ENCODE data around the gene FCRLB. TPM values are rescaled to one million over a fixed set of nuclear protein-coding genes. Genes with fewer than 3 reads are reported as not detected.

FCRLB gene
- total and polyA plus RNA-seq, 2 donors (not counting 3 experiments of a cell fraction or from before 2014, with no cell fraction given): 0.62 TPM

- BruUV-seq (replicated peaks): no TSS peak
- DNase-seq (ENCODE audit: low read depth, low spot score) (no peak), FAIRE-seq (no peak)
- Histone ChIP-seq H3K9ac (replicated peaks; ENCODE audit: extremely low read depth, insufficient read depth, low read length) (no peak overlapping the region), H3K79me2 (ENCODE audit: control insufficient read depth, insufficient read depth, low read length) (no peaks in the 10 kb centered on the region), H2AFZ (ENCODE audit: low read depth, low read length) (no peak overlapping the region), H3K27ac (ENCODE audit: insufficient read depth, low read depth, low read length) (no peak overlapping the region), H3K27me3 (ENCODE audit: control insufficient read depth in 2 of 2, insufficient read depth in 2 of 2, low read length in 2 of 2) (peaks cover 14 to 29% of the 10 kb centered on the region in 2 experiments), H4K20me1 (replicated peaks; ENCODE audit: control insufficient read depth, extremely low read depth, insufficient read depth, low read length) (no peaks in the 10 kb centered on the region), H3K4me3 (replicated peaks in 1 of 3; ENCODE audit: insufficient read depth in 1 of 3, low read depth in 1 of 3, low read length in 3 of 3) (no peak overlapping the region), H3K4me2 (ENCODE audit: insufficient read depth, low read length) (no peak overlapping the region), H3K4me1 (ENCODE audit: control insufficient read depth, extremely low read depth, insufficient read depth, low read length) (no peaks in the 10 kb centered on the region), H3K9me3 (replicated peaks; ENCODE audit: control insufficient read depth, insufficient read depth, low read length) (no peaks in the 10 kb centered on the region), H3K9me1 (replicated peaks; ENCODE audit: control insufficient read depth, extremely low read depth, insufficient read depth, low read length) (no peaks in the 10 kb centered on the region), H3K36me3 (ENCODE audit: control insufficient read depth in 2 of 2, extremely low read depth in 1 of 2, insufficient read depth in 2 of 2, low read length in 2 of 2) (no peaks in the 10 kb centered on the region)
- POLR2A ChIA-PET: no interaction called here
- CTCF ChIA-PET: interaction anchor here (0.6 to 1.7 kb wide), 2 partner anchors 59 to 196 kb away, joined by 4 to 9 read pairs; no protein-coding TSS in a partner anchor
- intact Hi-C loops (cut with micrococcal nuclease) (no loop called here), dilution Hi-C loops (cut with MboI; ENCODE audit: extremely low pct_ligation_motif_present, low sequenced_read_pairs) (no loop called here)
- no peak for TF ChIP-seq GATA2 (IDR thresholded peaks at IDR 0.05; ENCODE audit: insufficient read depth, insufficient read length, low read depth, low read length)
Measured at GRCh38 chr1:161681879-161682278, 39.5 kb upstream of the FCRLB start.

GRCh38 chr1:161688946-161689345, 32.4 kb upstream of the FCRLB start:
- H3K79me2 ChIP-seq (ENCODE audit: control insufficient read depth, insufficient read depth, low read length): no peaks in the 10 kb centered on the region
- TF ChIP-seq CTCF (IDR thresholded peaks at IDR 0.05; ENCODE audit: extremely low read depth in 1 of 2, insufficient read depth in 1 of 2, low read depth in 1 of 2, low read length in 2 of 2) (no peak), JUN (IDR thresholded peaks at IDR 0.05; ENCODE audit: borderline replicate concordance, insufficient read depth, insufficient read length, low read depth) (no peak), FOS (IDR thresholded peaks at IDR 0.05; ENCODE audit: borderline replicate concordance, insufficient read depth, low read length) (no peak), MYC (IDR thresholded peaks at IDR 0.05; ENCODE audit: low read depth, low read length) (no peak), MAX (IDR thresholded peaks at IDR 0.05; ENCODE audit: insufficient read depth, insufficient read length) (no peak), POLR2A (IDR thresholded peaks at IDR 0.05; ENCODE audit: low read depth, low read length) (no peak), POLR2AphosphoS5 (IDR thresholded peaks at IDR 0.05; ENCODE audit: insufficient read depth, low read depth, low read length) (no peak), GATA2 (IDR thresholded peaks at IDR 0.05; ENCODE audit: insufficient read depth, insufficient read length, low read depth, low read length) (no peak), EZH2 (IDR thresholded peaks at IDR 0.05; ENCODE audit: borderline replicate concordance, low read depth, low read length, severe bottlenecking) (no peak)
- H2AFZ ChIP-seq (ENCODE audit: low read depth, low read length): no peak overlapping the region
- FAIRE-seq: no peak
- H3K36me3 ChIP-seq (ENCODE audit: control insufficient read depth in 2 of 2, extremely low read depth in 1 of 2, insufficient read depth in 2 of 2, low read length in 2 of 2): no peaks in the 10 kb centered on the region
- no peaks in the 10 kb centered on the region for H3K9me3 ChIP-seq (replicated peaks; ENCODE audit: control insufficient read depth, insufficient read depth, low read length)
- ChIA-PET POLR2A (no interaction called here), CTCF (no interaction called here)
- dilution Hi-C loops (cut with MboI; ENCODE audit: extremely low pct_ligation_motif_present, low sequenced_read_pairs) (no loop called here), intact Hi-C loops (cut with micrococcal nuclease) (no loop called here)
- no peaks in the 10 kb centered on the region for H4K20me1 ChIP-seq (replicated peaks; ENCODE audit: control insufficient read depth, extremely low read depth, insufficient read depth, low read length)
- no TSS peak for BruUV-seq (replicated peaks)
- no peak overlapping the region for H3K4me2 ChIP-seq (ENCODE audit: insufficient read depth, low read length)
- H3K9ac ChIP-seq (replicated peaks; ENCODE audit: extremely low read depth, insufficient read depth, low read length): no peak overlapping the region
- peaks cover 0 to 10% of the 10 kb centered on the region in 2 experiments for H3K27me3 ChIP-seq (ENCODE audit: control insufficient read depth in 2 of 2, insufficient read depth in 2 of 2, low read length in 2 of 2)
- H3K4me1 ChIP-seq (ENCODE audit: control insufficient read depth, extremely low read depth, insufficient read depth, low read length): no peaks in the 10 kb centered on the region
- DNase-seq (ENCODE audit: low read depth, low spot score): no peak
- H3K4me3 ChIP-seq (replicated peaks in 1 of 3; ENCODE audit: insufficient read depth in 1 of 3, low read depth in 1 of 3, low read length in 3 of 3): no peak overlapping the region
- H3K27ac ChIP-seq (ENCODE audit: insufficient read depth, low read depth, low read length): no peak overlapping the region
- no peaks in the 10 kb centered on the region for H3K9me1 ChIP-seq (replicated peaks; ENCODE audit: control insufficient read depth, extremely low read depth, insufficient read depth, low read length)

Measured in endothelial cell of umbilical vein (primary cell).